ENCODE results near the gene FOXL2NB. TPM values are rescaled to one million over a fixed set of nuclear protein-coding genes. Genes with fewer than 3 reads are reported as not detected.

The FOXL2NB gene
- 0.30 TPM in 1 of 2 replicates, not detected in the other for total RNA-seq

DNA sequence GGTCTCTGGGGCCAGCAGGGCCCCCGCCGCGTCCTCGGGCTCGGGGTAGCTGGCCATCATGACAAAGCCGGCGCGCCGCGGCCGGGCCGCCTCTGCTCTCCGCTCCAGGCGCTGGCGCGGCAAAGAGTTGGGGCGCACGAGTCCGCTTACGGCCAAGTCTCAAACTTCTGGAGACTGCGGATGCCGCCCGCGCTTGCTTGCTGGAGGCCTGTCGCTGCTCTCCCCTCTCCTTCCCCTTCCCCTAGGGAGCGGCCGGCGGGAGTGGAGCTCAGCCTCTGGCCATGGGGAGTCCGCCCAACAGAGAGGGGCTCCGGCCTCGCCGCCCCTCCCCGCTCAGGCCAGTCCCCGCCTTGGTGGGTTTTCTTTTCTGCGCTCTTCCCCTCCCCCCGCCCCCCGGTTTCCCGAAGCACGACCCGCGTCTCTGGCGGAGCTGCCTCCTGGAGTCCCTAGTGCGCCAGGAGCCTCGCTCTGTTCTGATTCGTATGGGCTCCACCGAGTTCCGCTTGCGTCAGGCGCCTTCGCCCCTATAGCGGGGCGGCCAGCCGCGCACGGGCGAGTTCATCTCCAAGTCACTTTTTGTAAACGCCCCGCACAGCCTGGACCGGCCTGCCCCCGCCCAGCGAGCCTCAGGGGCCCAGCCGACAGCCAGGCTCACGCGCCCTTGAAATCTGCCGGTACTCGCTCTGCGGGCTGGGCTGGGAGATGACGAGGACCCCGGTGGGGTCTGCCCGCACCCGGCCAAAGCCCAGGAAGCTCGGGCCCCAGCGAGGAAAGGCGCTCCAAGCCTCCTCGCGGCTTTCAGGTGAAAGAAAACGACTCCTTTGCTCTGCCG is at the start of gene FOXL2NB, which contains the start of gene FOXL2:
FOXL2NB (plus strand) TSS at position 555 of the 832 bp plus-strand sequence; CDS start at position 703, 148 bp downstream.
FOXL2 (minus strand) TSS at position 475 of the 832 bp plus-strand sequence; CDS start at position 60, 415 bp downstream.

Other genes with a start within 250 kb of the FOXL2NB start
- gene PIK3CB, start 112.3 kb upstream of the FOXL2NB start, total RNA-seq = 14.1 and 16.9 TPM in 2 replicates
- gene FOXL2, start 80 bp upstream of the FOXL2NB start, total RNA-seq = under 0.01 and 0.30 TPM in 2 replicates
- gene PRR23A, start 59.1 kb downstream of the FOXL2NB start, total RNA-seq = not detected in 2 replicates
- not detected in 2 replicates for gene PRR23B, start 73.7 kb downstream of the FOXL2NB start, total RNA-seq
- gene PRR23C, start 97.7 kb downstream of the FOXL2NB start, total RNA-seq = not detected in 2 replicates